ENCODE measurements around the gene MAP3K14.

The MAP3K14 gene

DNA sequence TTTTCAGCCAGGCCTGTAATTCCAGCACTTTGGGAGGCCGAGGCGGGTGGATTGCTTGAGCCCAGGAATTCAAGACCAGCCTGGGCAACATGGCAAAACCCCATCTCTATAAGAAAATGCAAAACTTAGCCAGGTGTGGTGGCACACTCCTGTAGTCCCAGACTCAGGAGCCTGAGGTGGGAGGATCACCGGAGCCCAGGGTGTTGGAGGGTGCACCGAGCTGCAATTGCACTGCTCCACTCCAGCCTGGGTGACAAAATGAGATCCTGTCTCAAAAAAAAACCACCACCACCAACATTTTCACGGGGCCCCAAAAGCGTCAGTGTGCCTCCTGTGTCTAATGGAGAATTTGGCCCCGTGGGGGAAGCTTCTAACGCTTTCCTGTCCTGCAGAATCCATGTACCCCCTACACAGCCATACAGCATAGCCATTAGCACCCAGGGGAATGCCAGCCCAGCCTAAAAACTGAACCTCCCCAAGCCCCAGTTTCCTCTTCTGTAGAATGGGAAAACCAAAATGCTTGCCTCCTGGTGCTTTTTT lies 22.2 kb upstream of the MAP3K14 start:
- DNase-seq, result no peak

DNA sequence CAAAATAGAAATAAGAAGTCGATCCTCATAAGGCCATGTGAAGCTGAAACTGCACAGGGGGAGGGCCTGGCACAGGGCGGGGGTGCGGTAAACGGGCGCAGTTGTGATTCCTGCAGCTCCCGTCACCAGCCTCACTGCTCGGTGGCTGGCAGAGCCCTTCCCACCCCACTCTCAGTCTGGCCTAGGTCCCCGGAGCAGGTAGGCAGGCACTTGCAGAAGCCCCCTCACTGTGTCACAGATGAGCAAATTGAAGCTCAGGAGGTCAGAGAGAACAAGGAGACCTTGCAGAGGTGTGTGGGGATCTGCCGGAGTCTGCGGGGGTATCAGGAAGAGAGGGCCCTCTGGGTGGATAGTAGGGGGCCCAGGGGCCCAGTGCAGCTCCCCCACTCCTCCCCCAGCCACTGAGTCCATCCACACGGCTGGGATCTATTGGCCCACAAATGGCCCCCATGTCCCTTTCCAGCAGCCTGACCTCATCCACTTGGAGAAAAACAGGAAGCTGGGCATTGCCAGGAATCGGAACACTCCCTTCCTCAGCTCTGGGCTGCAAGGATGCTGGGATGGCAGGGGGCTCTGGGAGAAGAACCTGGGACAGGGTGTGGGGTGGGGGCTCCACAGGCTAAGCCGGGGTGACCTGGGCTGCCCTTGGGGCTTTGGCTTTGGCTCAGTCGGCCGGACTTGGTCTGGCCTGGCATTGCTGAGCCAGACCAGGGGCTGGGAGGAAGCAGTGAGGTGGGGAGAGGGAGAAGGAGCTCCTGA lies 21.4 kb upstream of the MAP3K14 start:
- DNase-seq, result no peak

DNA sequence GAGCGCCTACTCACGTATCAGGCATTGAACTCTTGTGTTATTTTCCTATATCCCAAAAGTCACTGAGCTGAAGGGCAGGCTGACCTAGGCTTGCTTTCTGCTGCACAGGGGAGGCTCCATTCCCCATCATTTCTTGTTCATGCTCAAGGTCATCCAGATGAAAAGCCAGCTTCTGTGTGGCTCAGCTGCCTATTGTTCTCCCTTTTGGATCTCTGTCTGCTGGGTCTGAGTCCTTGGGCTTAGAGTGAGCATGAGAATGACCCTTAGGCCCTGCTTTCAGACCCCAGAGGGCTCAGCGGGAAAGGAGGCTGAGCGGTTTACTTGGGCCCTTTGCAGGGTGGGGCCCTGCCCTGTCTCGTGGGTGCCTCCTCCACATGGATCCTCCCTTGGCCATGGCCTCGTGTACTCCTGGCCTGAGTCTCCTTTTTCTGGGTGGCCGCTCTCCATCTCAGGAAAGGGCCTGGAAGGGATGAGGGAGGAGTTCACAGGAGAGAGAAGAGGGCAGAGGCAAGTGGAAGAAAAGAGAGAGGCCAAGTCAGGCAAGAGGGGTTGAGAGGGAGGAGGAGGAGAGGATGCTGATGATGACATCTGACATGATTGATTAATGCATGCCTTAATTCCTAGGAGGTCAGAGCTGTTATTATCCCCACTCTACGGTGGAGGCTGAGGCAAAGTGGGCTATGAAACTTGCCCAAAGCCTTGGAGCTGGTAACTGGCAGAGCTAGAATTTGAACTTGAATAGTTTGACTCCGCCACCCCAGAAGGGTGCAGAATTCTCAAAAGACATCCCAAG lies 19.8 kb upstream of the MAP3K14 start:
- no peak for DNase-seq

DNA sequence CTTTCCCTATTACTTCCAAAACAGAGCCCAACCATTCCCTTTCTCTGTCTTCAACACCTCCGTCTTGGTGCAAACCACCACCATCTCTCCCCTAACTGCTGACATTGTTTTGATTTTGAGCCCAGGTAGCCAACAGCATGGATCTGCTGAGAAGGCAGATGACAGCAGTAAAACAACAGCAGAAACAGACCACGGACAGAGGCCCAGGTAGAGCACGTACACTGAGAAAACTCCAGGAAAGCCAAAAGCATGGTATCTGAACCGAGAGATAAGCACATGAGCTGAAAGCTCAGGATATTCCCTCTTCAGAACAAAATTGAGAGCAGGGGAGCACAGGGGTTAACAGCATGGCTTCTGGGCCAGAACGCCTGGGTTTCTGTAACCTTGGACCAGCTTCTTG lies 18.9 kb upstream of the MAP3K14 start:
- no peak for DNase-seq

DNA sequence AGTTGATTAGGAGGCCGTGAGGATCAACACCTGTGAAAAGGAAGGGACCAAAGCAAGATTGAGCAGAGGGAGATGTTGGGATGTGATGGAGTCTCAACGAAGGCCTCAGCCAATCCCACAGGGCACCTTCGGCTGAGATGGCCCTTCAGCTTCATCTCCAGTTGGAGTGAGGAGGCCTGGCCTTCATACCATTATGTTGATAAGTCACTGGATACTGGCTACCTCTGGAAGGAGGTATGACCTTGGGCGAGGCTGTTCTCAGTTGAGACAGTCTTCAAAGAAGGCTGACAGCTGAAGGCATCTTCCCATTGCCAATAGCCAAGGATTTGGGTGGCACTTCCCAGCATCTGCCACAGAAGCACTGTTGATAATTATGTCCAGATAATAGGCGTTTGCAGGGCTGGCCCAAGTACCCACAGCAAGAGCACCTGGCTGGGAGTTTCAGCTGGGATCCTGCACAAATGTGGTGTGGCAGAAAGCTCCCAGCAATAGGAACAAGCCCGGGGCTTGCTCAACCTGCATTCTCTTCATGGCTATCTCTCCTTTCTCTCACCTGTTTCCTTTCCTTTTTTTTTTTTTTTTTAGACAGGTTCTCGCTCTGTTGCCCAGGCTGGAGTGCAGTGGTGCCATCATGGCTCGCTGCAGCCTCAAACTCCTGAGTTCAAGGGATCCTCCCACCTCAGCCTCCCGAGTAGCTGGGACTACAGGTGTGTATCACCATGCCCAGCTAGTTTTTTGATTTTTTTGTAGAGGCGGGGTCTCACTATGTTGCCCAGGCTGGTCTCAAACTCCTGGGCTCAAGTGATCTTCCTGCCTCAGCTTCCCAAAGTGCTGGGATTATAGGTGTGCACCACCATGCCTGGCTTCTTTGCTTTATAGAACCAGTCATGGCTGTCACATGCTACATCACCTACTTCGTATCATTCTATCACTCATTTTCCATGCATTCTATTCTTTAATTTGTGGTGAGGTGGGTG lies 18.2 kb upstream of the MAP3K14 start:
- no peak for DNase-seq

DNA sequence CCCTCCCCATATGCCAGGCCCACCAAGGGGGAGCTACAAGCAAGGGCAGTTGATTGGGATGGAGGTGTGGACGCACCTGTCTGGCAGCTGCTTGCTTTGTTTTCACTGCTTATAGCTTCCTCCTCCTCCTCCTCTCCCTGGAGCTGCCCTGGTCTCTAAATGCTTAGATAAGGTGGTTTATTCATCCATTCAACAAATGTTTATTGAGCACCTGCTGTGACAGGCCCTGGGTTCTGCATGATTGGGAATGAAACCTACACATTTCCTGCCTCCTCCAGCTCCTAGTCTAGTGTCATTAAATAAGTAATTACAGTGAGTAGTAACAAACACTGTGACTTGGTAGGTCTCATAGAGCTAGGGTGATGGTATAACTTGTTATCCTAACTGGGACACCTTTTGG lies 17.4 kb upstream of the MAP3K14 start:
- DNase-seq, result no peak

DNA sequence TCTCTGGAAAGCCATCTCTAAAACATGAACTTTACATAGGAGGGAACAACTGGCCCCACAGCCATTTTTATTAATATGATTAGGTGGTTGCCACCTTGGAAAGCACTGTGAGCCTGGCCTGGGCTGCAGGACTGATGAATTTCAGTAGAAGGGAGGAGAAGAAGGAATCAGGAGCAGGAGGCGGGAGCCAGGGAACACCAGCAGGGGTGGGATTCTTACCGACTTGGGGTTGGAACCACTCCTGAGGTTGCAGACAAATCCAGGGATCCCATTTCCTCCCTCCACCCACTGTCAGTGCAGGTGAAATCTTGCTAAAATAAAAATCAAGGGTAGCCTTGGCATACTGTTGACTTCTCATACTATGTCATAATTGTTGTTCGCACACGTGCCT lies 16.9 kb upstream of the MAP3K14 start:
- DNase-seq, result no peak

DNA sequence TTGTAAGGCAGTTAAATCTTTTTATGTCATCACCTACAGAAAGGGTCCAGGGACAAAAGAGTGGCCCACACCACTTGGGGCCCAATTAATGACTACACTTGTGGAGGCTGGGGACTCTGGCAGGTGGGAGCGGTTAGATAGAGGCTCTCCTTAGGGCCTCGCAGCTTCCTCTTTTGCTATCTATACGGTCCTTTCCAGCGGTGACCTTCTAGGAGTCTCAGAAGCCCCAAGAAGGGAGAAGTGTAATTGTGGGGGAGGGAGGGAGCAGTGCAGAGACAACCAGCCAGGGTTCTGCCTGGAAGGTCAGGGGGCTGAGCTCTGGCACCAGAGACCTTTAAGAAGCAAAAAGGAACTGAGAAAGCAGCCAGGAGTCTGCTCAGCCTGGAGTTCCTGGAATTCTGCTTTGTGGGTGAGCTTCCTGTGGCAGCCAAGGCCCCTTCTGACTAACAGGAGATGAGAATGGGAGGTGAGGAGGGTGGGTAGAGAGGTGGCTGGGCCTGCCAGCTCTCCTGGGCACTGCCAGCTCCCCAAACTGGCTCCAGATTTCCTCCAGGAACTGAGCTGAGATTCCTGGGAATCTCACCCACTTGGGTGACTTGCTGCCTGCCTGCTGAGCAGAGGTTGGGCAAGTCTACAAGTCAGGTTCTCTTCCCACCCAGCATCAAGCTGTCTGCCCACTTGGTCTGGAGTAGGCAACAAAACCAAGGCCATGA lies 16.3 kb upstream of the MAP3K14 start:
- DNase-seq, result no peak

DNA sequence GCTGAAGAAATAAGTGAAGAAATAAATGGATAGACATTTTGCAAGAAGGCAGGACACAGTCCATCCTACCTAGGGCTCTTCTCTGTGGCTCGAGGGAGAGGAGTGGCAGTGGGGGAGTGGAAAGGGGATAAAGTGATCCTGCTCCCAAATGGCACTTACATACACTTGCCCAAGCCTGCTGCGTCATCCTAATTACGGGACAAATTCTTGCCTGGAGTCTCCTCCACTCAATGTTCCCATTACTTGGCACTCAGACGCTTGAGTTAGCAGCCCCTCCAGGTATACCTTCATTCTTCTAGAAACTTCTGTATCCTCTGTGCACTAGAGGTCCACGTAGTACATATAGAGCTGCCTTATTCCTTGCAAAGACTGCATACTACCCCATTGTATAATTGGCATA lies 15.7 kb upstream of the MAP3K14 start:
- DNase-seq, result no peak

DNA sequence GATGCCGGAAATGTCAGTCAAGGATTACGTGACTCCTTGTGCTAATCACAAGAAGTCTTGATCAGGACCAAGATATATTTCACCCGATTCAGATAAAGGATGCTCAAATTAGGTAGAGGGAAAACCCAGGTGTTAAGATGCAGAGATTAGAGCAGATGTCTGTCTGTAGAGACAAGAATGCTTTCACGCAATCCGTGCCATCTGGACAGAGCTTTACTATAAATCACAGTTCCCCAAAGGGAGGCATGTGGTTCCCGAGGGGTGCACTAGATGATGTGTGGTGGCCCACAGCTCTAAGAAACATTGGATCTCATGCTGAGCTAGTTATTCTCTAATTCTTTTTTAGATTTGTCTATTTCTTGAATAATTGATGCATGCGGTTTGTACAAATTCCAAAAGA lies 9.8 kb upstream of the MAP3K14 start:
- no peak for DNase-seq

DNA sequence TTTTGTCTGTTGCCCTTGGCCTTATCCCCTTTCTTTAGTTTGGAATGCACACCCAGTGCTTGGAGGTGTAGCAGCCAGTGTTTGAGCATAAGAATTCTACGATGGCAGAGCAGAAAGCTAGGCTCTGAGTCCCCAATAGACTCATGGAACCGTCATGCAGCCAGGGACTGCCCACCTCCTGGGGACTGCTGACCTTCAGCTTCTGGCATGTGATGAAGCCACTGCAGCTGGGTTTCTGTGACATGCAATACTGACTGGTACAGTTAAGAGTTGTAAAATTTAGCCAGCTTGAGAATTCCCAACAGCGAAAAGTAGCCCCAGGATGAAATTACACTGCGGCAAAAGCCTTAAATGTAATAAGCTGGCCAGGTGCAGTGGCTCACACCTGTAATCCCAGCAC lies 9.0 kb upstream of the MAP3K14 start:
- no peak for DNase-seq

DNA sequence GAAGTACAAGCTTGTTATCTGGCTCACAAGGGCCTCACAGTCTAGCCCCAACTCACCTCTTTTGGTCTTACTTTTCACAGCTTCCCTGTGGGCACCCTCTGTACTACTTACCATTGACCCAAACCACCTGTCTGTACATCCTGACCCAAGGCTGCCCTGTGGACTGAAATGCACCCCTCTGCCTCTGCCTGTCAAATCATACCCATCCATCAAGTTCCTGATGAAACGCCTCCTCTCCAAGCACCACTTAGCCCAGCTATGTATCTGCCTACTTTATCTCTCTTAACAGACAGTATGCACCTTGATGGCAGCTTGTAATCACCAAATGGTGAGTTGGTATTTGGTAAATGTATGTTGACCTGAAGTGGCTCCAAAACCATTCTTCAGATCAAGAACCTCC lies 7.5 kb upstream of the MAP3K14 start:
- no peak for DNase-seq

DNA sequence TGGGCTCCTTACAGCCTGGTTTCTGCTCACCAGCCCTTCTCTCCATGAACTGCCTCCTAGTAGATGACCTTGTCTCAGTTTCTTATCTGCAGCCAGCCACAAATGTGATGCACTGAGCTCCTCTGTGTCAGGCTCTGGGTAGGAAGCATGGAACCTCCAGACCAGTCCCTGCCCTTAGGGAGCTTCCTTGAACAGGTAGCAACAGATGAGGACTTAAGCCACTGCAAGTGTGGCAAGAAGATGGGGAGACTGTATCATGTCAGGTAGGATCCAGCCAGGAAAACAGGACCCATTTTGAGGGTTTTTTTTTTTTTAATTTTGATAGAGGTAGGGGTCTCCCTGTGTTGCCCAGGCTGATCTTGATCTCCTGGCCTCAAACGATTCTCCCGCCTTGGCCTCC lies 5.3 kb upstream of the MAP3K14 start:
- no peak for DNase-seq

DNA sequence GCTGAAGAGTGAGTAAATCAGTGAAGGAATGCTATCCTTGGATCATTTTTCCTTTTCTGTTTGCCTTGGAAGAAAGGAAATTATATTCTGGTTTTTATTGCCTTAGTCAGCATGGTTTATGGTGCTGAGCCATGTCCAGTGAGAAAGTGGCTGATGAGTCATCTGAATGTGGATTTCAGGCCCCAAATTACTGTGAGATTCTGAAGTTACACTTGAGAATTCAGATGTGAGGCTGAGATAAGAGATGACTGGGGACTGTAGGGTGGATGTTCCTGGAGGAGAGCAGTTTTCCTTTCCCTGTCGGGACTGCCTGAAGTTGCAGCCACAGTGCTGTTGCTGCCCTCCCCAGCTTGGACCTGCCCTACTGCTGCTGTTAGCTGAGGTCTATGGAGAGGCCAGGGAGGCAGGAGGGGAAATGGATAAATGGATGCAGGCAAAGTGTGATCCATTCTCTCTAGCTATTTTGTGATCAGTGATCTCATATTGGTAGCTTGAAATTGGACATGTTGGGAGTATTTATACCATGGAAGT lies 4.2 kb upstream of the MAP3K14 start:
- no peak for DNase-seq

DNA sequence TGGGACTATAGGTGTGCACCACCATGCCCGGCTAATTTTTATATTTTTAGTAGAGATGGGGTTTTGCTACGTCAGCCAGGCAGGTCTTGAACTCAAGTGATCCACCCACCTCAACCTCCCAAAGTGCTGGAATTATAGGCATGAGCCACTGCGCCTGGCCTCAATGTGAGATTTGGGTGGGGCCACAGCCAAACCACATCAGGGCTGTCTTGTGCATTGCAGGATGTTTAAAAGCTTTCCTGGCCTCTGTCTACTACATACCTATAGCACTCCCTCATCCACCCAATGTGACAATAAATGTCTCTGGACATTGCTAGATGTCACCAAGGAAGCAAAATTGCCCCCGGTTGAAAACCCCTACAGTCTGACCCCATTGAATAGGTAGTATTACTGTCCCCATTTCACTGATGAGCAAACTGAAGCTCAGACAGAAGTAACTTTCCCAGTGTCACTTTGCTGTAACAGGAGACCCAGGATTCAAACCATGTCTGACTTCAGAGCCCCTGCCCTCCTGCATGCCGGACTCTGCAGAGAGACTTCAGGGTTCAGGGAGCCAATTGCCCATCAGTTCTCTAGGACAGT lies 3.6 kb upstream of the MAP3K14 start:
- DNase-seq, result no peak

DNA sequence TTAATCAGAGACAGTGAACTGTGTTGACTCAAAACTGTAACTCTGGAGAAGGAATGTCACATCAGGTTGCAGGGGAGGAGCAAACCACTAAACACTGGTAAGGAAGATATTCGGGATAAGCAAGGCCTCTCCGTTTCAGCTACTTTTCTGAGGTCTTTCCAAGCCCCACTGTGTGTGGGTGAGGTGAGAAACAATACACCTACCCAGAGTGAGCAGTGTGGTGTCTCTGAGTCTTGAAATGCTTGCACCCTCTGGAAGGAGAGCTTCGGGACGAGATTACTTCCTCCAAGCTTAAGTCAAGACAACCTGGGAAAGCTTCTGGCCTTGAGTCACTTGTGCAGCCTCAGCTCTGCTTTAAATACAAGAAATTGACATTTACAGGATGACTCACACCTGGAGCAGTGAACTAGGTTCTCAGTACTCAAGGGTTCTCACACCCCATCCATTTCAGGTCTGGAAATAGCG lies 2.5 kb upstream of the MAP3K14 start:
- DNase-seq, result no peak

DNA sequence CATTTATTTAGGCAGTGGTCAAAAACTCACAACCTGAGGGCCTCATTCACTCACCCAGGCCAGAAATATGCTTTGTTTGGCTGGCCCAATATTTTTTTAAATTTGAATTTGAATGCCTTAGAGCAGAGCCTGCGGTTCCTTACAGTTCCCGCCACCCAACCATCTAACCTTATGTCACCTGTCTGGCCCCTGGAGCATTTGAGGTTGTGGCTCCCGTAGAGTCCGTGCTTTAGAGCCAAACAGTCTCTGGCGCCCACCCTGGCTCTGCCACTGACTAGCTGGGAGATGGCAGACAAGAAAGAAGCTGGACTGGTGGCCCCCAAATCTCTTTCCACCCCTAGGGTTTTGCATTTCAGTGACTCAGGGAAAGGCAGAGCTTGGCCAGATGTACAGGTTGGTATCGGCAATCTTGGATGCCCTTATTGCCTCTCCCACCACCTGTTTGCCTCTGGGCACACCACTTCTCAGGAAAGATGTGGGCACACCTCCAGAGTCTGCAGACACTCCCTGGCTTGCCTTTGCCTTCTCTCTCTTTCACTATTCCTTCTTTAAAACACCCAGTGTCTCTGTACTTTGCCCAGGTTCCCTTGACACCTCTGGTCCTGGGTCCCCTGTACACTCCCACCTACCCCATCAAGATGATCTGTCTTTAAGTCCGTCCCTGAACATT lies 1.9 kb upstream of the MAP3K14 start:
- DNase-seq, result no peak

DNA sequence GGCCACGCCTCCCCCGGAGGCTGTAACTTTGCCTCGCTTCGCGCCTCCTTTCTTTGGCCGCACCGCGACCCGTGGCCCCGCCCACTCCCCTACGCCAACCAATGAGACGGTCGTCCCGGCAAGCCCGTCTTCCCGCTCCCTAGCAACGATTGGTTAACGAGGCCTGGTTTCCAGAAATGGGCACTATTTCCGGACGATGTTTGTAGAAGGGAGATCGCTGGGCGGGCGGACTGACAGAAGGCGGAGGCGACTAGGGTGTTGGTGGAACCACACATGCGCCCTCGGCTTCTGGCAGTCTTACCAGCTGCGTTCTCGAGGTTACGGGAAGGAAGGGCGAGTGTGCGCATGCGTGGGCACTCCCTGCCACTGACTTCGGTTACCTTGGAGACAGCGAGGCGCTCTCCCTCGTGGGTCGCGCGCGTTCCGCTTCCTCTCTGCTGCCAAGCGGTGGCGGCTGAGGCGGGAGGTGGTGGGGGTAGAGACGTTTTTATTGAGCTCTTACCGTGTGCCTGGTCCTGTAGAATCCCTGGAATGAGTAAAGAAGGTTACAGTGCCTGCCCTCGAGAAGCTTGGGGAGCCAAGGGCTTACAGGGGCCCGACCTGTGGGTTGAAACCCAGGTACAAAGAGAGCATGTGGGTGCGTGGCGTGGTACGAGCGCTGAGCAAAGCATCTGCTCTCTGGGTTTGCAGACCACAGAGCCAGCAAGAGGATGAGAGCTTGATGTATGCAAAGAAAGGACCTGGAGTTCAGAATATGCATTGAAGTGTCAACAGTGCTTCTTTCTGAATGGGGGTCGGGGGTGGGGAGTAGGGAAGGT lies 500 bp upstream of the MAP3K14 start:
- peak; percentile 100 for DNase-seq

DNA sequence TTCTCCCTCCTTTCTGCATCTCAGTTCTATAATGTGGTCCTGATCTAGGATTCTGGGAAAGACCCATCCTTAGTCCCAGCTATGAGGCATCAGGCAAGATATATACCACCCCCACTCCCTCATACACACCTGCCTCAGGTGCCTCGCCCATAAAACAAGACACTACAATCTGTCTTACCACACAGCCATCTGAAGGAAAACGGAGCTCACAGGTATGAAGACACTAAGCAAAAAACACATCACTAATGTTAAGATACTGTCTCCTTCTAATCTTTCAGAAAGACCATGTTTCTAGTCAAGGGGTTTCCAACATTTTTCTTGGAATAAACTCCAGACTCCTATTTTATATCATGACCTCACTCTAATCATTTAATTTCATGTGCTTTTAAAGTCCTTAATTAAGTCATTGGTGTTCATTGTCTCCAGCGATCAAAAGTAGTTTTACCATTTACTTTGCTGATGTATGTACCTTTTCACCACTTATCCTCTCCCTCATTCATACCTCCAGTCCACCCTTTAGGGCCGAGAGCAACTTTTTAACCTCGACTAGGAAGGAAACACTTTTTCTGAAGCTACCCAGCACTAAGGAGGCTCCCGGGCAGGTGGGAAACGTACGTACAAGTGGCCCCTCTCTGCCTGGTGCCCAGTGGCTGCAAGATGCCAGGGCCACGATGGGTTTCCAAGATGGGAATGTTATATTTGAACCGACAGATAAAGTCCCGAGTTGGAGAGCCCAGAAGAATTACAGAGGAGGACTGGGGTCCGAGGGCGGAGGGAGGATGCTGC lies 979 bp downstream of the MAP3K14 start:
- no peak for DNase-seq

Measured in NCI-H526 treated with DMSO at 0.1 percent for 48 hours (cell line).